HG03521 (cell line): Measurements from ENCODE around the gene TMEM131.

Experiments used
- ATAC-seq: cut with Tn5 transposase; IDR thresholded peaks from one replicate; pipeline ENCODE4 v1.9.1; 2021; ENCODE audit warnings: mild to moderate bottlenecking, moderate library complexity; ENCODE audit not compliant: unreplicated experiment

TMEM131 gene

DNA sequence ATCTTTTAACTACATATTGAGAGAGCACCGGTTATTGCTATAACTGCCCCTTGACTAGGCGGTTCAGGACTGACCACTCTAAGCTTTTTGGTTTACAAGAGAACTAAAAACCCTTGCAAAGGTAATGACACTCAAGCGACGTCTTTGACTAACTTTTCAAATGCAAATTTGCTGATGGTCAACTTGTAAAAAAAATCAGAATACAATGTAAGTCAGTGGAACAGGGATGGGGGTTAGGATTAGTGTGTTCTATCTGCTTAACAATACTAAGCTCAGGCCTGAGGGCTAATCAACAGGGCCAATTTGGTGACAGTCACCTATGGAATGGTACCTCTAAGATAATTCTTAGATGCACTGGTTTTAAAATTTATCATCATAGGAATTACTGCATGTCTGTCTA, 225.3 kb downstream of the TMEM131 start:
- ATAC-seq = no peak

DNA sequence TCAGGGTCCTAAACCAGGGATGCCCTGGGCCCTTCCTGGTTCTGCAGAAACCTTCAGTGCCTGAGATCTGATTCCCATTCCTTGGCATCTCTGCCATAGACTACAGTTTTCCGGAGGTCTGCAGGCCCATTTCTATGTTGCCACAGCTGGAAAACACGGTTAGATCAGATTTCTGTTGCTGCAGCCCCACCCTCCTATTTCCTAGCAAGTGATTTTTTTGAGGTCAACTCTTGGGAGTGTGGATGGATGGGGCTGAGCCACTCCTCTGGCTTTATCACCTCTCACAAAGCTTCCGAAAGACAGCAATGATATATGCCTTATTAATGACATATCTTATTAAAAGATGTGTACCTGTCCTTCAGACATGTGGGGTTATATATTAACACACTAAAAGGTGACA, 226.0 kb downstream of the TMEM131 start:
- ATAC-seq = no peak

DNA sequence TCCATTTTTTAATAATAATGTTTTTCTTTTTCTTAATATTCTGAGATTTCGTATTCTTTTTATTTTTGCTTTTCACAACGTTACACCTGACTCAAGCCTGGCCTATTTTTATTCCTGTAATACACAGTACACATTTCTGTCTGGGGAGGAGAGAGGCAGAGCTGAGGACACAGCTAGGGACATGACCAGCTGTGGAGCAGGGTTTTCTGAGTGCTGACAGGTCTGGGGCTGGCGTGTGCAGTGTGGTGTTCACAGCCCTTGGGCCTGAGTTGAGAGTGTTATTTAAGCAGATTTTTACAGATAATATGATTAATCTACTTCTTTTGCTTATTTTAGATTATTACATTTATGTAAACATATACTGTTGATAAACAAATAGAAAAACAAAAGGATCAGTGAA, 226.4 kb downstream of the TMEM131 start:
- ATAC-seq = no peak

DNA sequence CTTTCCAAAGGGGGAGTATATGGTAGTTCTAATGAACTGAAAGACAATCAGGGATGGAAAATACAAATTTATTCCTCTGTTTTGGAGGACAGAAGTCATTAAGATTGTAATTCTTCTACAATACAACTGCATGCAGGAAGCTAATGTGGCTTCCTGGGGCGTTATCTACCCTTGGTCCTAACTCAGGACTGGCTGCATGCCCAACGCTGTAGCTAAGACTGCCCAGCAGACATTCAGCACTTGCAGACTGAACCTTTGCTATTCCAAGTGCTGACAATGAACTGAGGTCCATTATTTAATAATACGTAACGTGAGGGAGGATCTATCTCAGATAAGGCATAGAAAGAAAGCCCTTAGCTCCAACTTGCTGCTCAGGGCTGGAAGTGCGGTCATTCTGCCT, 229.2 kb downstream of the TMEM131 start:
- no peak for ATAC-seq

DNA sequence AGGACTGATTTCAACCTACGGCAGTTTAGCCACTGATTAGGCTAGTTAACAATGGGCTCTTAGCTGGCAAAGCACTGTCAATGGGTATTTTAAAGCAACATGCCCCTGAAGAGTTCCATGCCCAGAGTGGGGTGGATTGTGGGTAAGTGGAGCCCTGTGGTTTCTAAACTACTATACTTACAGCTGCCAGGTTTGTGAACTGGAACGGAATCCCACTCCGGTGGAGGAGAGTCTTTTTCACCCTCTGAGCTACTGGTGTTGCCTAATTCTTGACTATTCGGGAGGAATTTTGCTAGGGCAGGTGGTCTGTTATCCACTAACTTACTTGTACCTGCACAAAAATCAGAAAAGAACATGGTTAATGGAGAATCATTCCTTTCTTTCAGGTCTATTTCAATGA, 229.8 kb downstream of the TMEM131 start:
- no peak for ATAC-seq

DNA sequence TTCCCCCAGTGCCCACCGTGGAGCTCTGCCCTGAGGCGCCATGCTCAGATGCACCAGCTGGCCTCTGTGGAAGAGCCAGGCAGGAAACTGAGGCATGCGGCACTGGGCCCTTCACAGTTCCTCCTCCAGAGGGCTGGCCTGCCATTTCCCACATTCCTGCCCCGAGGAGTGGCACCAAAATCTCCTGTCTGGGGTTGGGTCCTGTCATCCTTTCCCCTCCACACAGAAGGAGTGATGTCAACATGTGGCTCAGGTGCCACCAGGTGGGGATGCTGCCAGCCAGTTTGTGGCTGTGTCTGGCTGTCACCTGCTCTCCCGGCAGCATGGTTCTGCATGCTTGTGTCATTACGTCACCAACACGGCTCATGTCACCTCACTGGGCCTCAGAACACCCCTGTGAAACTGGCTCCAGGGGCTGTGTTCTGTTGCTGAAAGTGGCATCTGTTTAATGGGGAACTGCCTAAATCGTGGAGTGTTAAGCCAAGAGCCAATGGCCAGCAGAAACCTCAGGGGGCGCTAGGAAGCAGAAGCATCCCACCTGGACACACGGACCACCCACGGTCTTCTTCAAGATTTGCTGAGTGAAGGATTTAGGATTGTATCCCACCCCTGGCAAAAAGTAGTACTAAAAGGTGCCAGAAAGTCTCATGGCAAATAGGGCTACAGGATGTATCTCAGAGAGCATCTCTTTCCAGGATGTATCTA, 231.0 kb downstream of the TMEM131 start:
- ATAC-seq = no peak

DNA sequence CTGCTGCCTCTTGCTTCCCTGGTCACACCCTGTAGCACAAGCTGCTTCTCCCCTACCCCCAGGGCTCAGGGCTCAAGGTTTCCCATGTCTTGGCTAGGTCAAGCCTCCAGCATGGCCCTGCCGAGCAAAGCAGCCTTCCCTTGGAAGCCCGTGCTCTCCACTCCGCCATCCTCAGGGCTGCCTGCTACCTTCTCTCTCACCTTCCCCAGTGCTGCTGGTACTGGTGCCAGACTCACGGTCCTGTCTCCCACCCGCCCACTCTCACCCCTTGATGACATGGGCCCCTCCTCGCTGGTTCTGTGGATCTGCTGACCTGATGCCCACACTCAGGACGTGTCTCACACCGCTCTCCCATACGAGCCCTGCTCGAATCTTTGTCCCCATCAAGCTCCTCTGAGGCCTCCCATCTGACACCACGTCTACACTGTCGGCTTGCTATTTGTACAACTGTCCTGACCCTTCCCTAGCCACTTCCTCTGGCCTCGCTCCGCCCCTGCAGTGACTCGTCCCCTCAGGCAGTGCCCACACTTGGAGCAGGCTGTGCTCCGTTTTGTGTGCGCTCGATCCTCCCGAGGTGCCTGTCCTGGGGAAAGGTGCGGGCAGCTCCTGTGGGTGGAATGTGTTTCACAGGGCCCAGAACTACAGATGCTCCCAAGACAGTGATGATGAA, 232.4 kb downstream of the TMEM131 start:
- ATAC-seq = no peak

DNA sequence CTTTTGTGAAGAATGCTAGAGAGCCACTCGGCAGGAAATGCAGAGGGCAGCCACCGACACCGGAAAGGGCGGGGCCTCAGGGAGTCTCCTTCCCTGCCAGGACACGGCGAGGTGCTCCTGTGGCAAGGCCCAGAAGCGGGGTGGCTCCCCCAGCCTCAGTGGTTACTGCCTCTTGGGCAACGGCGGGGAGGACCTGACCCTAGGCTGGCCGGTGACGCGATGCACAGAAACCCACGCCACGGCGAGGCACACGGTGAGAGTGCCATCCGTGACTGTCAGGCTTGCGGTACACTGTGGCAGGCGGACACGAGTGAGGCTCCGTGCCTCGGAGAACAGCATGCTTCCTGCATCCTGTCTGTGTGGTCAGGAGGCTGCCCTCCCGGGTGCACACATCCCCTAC, 234.6 kb downstream of the TMEM131 start:
- no peak for ATAC-seq

DNA sequence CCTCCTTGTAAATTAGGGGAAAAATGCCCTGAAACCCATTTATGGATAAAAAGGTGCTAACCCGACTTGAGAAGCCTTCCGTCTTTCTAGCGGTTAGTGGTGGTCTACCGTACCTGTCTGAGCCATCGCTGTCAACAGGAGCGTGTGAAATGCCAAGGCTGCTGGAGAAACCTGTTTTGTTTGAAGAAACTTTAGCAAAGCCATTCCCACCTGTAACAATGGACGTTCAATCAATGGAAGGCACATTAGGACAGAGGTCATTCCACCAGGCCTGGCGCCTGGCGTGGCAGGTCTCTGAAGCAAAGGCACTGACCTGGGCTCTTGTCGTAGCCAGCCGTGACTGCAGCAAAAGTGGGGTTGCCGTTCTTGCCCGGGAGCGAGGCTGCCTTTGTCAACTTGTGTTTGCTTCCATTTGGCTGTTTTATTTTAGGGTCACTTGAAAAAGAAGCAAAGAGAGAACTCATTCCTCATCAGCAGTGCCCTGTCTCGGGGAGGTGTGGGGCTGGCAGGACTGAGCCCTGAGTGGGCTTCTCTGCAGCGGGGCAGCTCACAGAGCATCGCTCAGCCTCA, 235.2 kb downstream of the TMEM131 start:
- ATAC-seq = no peak

DNA sequence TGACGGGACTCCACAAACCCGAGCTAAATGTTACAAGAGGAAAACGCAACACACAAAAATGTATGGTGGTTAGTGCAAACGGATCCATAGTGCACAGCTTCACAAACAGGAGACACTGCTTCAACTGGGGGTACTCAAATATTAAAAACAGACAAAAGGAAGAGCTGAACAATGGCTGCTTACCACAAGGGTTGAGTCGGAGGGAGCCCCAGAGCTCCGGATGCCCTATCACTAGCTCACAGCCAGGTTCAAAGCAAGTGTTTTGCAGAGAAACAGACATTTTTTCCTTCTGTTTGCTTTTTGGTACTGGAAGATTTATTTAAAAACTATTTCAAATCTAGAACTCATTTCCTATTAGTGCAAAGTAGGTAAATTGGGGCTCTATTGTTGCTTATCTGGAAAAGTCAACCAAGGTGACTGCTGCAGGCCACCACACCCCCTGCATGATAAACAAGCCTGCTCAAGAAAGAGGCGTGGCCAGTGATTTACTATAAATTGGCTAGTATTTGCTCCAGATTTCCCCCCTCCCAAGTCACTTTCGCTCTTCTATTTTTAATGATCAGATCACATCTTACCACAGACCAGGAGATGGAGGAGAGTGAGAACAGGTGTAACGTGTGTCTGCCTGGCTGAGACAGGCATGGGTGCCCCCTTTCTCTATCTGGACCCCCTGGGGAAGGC, 235.9 kb downstream of the TMEM131 start:
- no peak for ATAC-seq

DNA sequence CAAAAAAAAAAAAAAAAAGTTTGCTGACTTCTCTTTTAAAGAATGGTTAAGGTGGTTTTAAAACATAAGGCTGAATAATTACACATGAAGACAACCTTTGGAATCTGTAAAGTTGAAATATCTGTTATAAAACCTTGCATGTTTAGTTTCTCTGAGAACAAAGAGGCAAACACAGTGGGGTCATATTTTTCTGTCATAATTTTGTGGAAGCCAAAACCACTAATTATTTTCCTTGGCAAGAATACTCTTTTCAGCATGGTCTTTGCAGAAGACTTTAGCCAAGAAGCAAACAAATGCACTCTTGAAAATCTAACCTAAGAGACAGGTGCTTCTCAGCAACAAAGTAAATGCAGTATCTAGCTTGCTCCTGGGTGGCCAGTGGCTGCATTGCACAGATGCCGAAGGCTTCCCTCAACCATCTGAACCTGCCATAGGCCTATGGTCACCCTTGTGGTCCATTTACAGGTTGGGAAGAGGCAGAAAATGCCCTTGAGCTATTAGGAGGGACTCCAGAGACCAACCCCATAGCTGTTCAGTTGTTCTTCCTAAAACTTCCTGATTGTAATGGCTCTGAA, 237.5 kb downstream of the TMEM131 start:
- no peak for ATAC-seq

DNA sequence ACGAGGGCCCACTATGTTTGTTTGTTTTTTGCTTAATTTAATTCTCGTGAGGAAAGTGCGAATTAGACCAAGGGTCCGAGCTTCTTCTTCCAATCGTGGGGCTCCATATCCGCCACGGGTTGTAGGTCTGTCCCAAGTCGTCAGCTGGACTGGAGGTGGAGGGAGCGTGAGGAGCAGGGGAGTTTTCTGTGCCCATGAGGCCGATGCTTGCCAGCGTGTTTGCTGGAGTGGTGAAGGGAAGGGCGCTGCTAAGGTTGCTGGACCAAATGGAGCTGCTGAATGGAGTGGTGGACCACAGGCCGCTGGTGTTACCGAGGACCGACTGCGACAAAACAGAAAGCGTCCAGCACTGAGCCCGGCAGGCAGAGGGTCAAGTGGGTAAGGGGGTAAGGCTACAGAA, 238.7 kb downstream of the TMEM131 start:
- ATAC-seq = no peak

DNA sequence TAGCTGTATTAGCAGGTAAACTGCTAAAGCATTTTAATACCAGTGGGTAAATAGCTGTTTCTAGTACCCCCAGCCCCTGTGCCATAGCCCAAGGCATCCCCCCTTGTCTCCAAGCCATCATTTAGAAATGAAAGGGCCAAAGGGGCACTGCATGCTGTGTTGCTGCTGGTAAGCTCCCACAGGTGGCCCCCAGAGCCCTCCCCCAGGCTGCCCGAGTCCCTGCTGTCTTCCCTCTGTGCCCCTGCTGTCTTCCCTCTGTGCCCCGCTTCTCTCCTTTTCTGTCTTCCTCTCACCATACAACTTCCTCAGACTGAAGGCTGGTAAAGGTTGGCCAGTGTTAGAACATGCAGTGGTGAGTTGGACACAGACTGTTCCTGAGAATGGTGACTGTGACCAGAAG, 240.3 kb downstream of the TMEM131 start:
- ATAC-seq = no peak

DNA sequence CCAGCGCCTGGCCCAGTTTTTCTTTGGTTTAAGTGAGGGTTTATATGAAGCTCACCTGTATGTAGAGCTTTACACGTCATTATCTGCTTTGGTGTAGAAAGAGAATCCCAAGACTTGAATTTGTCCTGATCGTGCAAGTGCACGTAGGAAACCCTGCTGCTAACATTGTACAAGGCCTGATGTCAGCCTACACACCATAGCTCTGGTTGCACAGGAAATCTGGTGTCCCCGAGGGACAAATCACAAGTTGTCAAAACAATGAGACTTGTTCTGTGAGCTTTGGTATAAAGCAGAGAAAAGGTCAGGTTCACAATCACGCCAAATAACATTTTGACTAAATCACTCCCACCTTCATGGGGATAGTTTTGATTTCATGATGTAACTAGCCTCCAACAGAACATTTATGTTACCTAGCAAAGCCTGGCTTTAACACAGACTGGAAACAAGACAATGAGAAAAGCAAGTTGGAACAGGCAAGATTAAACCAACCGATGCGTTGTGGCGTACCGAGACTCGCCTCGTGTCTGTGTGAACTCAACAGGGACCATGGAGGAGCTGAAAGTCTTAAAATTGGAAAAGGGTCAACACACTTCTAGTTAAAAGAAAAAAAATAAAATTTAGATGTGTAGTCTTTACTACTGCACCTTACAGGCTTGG, 240.9 kb downstream of the TMEM131 start:
- no peak for ATAC-seq

DNA sequence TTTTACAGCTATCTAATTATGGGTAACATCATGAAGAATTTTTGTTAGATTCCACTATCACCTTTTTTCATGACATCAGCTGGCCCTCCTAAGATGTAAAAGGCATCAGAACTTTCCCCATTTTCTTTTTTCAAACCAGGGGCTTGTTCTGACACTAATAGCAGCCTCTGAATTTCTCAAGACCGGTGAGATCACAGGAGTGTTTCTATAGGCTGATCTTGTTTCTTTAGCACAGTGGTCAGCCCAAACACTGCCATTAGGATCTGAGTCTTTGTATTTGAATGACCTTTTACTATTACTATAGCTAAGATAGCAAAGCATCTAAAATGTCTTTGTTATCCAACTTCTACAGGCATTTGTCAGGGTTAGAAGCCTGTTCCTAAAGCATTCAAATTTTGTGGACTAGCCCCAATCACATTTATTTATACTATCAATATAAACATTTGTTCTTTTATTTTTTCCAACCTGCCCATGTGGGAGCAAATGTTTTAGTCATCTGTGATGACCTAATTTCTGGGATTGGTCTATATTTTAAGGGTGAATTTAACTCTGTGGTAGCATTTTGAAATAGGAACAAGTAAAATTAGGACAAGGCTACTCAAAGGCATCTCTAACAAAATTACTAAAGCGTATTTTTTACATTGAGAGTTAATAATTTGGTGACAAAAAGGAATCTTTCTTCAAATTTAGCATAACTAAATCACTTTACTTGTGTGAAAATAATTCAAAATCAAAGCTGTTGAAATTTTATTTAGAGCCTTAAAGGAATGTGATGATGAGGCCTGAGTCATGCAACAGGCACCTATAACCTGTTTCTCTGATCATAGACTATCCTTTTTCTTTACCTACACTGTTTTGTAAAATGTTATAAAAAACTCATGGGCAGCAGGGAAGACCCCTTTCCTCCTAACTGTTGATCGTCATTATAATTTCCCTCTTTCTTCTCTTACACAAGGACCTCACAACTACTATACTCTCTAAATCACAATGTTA, 243.1 kb downstream of the TMEM131 start:
- ATAC-seq = no peak

DNA sequence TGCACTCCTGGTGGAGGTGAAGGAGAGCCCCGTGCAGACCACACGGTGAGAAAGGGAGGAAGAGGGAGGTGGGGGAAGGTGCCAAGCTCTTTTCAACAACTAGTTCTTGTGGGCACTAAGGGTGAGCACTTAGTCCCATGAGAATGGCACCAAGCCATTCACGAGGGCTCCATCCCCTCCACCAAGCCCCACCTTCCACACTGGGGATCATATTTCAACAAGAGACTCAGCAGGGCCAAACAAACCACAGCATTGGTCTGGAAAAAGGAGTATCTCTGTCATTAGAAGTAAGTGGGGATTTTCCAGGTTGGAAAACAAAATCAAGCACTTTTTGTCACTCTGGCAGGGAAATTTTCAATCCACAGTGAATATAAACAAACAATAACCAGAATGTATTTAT, 244.0 kb downstream of the TMEM131 start:
- no peak for ATAC-seq

DNA sequence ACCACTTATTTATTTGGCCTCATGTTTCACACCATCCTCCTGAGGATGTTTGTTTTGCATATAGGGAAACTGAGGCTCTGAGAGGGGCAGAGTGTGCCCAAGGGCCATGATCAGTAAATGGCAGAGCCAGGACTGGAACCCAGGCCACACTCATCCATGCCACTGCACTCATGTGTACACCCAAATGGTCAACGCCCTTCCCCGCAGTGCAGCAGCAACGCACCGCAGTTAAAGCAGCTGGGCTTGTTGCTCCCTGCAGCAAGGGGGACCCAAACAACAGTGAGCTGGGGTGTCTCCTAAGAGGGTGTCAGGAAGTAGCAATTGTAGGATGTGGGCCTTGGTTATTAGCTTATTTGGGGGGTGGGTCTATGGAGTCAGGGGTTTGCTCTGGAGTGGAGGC, 245.7 kb downstream of the TMEM131 start:
- ATAC-seq = no peak

DNA sequence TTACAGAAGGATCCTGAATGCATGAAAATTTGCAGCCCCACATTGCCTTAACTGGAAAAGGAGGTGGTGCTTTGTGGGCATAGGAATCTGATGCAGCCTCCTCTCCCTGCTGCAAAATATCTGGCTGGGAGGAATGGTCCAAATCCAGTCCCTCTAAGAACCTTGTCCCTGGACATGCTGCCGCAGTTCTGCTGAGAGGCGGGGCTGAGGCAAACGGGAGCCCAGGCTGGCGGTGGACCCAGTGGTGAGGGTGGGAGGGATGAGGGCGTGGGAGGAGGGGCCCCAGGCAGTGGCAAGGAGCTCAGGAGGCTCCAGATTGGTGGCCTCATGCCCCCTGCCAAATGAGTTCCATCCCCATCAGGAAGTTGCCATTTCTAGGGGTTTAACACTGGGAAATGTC, 246.2 kb downstream of the TMEM131 start:
- no peak for ATAC-seq

DNA sequence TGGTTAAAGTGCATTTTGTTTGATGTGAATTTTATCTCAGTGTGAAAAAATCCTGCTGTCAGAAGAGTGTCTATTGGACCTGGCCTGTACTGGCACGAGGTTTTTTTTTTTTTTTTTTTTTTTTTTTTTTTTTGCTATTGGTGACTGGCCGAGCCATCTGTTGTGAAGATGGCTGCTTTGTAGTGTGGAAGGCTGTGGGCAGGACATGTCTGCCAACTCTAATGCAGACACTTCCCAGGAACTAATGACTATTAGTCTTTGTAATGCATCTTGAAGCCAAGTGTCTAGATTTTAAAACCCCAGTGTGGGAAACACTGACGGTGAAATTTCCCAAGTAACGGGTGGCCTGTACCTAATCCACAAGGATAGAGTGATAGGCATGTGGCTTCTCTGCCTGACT, 248.0 kb downstream of the TMEM131 start:
- no peak for ATAC-seq

DNA sequence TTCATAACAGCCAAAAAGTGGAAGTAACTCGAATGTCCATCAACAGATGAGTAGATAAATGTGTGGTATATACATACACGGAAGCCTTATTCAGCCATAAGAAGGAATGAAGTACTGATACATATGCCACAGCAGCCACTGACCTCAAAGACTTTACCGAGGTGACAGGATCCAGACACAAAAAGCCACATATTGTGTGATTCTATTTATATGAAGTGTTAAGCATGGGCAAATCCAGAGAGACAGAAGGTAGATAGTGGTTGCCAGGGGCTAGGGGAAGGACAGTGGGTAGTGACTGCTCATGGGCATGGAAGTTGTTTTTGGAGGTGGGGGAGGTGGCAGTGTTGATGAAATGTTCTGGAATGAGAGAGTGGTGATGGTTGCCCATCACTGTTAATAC, 248.5 kb downstream of the TMEM131 start:
- ATAC-seq = no peak
